NB4 (cell line): ENCODE measurements around the gene P2RY12.

Experiments used
- DNase-seq: peaks from one replicate; pipeline ENCODE4 v3.0.0; 2010; ENCODE audit warnings: low read depth
- H3K4me3 ChIP-seq: one replicate; pipeline ENCODE4 v1.5.1; 2011; ENCODE audit warnings: mild to moderate bottlenecking, low read depth, low read length, moderate library complexity
- MAX ChIP-seq: IDR thresholded peaks from 2 replicates; pipeline ENCODE4 v1.6.1; 2011; ENCODE audit warnings: low read depth, low read length
- MYC ChIP-seq: IDR thresholded peaks from 2 replicates; pipeline ENCODE4 v1.6.1; 2011; ENCODE audit warnings: low read depth, low read length
- POLR2A ChIP-seq: IDR thresholded peaks from 2 replicates; pipeline ENCODE4 v1.6.1; 2011; ENCODE audit warnings: mild to moderate bottlenecking; ENCODE audit not compliant: insufficient read length; ENCODE audit errors: extremely low read depth
- TF ChIP-seq, protein P1 (sequence below): IDR thresholded peaks from one replicate; pipeline ENCODE4 v1.5.1; 2012; ENCODE audit warnings: low read depth, low read length

P2RY12 gene

GRCh38 chr3:151425627-151426340 is 41.2 kb upstream of the P2RY12 start:
- TF ChIP-seq, protein P1, sequence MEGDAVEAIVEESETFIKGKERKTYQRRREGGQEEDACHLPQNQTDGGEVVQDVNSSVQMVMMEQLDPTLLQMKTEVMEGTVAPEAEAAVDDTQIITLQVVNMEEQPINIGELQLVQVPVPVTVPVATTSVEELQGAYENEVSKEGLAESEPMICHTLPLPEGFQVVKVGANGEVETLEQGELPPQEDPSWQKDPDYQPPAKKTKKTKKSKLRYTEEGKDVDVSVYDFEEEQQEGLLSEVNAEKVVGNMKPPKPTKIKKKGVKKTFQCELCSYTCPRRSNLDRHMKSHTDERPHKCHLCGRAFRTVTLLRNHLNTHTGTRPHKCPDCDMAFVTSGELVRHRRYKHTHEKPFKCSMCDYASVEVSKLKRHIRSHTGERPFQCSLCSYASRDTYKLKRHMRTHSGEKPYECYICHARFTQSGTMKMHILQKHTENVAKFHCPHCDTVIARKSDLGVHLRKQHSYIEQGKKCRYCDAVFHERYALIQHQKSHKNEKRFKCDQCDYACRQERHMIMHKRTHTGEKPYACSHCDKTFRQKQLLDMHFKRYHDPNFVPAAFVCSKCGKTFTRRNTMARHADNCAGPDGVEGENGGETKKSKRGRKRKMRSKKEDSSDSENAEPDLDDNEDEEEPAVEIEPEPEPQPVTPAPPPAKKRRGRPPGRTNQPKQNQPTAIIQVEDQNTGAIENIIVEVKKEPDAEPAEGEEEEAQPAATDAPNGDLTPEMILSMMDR = peak; percentile 22
- no peak for TF ChIP-seq MYC
- DNase-seq = no peak
- H3K4me3 ChIP-seq = no peak overlapping the region

DNA sequence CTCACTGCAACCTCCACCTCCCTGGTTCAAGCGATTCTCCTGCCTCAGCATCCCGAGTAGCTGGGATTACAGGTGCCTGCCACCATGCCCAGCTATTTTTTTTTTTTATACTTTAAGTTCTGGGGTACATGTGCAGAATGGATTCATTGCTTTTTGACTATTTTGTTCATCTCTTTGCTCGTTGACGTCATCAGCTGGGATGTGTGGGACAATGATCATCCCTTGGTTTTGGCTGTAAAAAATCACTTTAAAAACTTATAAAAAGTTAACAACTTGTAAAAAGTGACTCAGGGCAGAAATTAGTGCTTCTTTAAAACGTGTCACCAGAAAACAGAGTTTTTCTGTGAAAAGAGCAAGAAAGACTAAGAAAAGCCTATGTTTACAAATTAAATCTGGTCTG is 38.5 kb upstream of the P2RY12 start:
- TF ChIP-seq MAX (no peak), POLR2A (no peak), MYC (no peak)
- TF ChIP-seq, protein P1 = no peak
- DNase-seq = no peak
- H3K4me3 ChIP-seq = no peak overlapping the region

GRCh38 chr3:151421938-151422337 is 37.4 kb upstream of the P2RY12 start:
- H3K4me3 ChIP-seq = no peak overlapping the region
- peak; percentile 42 for DNase-seq
- TF ChIP-seq, protein P1 = peak; percentile 28
- no peak for TF ChIP-seq POLR2A

DNA sequence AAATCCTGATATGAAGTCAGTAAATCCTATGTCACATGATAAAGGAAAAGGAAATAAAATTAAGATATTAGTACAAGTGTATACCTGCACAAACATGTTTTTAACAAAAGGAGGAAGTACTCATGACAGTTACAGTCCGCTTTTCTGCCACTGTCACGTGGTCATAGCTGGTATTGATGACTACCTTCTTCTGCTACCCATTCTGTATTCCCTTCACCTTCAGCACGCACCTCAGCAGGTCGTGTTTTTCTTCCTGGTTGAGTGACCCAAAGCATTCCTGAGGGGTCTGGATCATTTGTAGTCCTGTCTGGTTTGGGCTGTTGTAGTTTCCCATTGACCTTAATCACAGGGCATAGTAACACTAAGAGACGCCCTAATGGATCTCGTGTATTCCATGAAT is 35.3 kb upstream of the P2RY12 start:
- H3K4me3 ChIP-seq = no peak overlapping the region
- no peak for DNase-seq
- TF ChIP-seq POLR2A (no peak), MYC (no peak), MAX (no peak)
- TF ChIP-seq, protein P1 = no peak

DNA sequence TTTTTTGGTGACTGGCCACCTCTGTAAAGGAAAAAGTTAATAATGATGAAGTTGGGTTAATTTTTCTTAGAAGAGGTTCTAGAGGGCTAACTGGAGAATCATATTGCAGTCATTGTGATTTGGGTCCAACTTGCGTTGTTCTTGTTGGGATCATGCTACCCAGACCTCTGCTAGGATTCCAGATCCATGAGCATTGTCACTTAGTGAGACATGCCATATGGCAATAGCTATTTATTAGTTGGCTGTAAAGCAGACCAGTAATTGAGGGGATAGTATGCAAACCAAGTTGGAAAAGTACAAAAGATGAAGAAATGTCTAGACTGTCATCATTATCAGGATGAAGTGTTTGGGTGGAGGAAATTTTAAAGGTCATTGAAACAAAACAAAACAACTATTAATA is 30.7 kb upstream of the P2RY12 start:
- no peak for TF ChIP-seq MYC
- TF ChIP-seq POLR2A = no peak
- TF ChIP-seq, protein P1 = no peak
- TF ChIP-seq MAX = no peak
- DNase-seq = no peak
- no peak overlapping the region for H3K4me3 ChIP-seq

- DNase-seq = no peak
- no peak for TF ChIP-seq MAX
- TF ChIP-seq, protein P1 = peak; percentile 5
- no peak overlapping the region for H3K4me3 ChIP-seq
These were observed 28.4 kb upstream of the P2RY12 start for GRCh38 chr3:151412989-151413388.
